ENCODE measurements around the gene TIMM13.
"Not testable (repeated sequence)": the region's sequence is repeated elsewhere in the genome, so short reads cannot be mapped to it uniquely, and the experiment has no call there.

TIMM13 gene

GRCh38 chr19:2431318-2432055, 4.1 kb upstream of the TIMM13 start:
- no peak for DNase-seq (ENCODE audit: low read depth, low spot score)

- DNase-seq (ENCODE audit: low read depth, low spot score): no peak
Observed at GRCh38 chr19:2429917-2430535, 2.6 kb upstream of the TIMM13 start.

DNA sequence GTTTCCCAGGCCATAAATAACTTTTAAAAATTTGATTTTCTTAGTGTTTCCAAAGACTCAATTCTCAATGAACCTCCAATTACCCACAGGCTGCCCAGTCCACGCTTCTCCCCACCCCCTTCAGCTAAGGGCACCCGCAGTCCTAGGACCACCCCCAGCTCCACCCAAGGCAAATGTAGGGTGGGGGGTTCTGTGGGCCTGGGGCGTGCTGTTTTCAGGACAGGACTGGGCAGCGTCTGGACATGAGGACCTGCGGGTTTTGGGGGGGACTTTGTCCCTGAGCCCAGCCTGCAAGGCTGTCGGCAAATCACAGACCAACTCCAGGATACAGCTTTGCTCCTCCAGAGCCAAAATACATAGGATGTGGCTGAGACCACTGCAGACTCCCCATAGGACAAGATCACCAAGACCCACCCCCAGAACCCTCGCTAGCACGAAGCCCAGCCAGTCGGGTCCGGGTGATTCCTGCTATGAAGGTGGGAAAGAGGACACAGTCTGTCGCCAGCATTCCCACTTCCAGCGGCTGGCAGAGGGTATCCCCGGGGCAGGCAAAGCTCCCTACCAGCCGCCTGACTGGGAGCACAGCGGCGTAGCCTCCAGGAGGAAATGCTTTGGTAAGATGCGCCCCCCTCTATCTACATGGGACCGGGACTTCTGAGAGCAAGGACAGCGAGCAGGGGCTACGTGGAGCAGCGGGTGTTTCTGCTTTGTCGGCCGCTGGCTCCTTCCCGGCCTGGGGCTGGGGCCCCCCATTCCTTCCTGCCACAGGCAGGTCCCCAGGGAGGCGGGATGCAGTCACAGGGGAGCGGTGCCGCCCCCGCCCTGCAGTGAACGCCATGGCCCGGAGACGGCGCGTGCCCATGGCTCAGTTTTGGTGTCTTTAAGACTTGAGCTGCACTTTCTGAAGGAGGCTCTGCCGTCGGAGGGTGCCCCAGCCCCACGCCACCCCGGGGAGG, 1.6 kb upstream of the TIMM13 start:
- DNase-seq (ENCODE audit: low read depth, low spot score): no peak

DNA sequence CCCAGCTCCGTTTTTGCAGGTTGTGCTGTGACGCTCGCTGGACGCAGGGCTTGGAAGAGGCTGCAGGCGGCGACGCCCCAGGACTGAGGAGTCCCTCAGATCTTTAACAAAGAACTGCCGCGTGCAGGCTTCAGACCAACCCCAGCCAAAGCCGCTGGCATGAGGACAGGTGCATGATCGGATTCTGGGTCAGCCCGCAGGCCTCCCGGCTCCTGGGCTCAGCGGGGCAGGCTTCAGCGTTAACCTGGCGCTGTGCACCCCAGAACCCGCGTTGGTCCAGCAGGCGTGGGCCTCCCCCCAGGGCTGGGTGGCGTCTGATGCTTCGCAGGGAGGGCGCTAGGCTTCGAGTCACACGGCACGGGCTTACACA, 920 bp upstream of the TIMM13 start:
- no peak for DNase-seq (ENCODE audit: low read depth, low spot score)

DNA sequence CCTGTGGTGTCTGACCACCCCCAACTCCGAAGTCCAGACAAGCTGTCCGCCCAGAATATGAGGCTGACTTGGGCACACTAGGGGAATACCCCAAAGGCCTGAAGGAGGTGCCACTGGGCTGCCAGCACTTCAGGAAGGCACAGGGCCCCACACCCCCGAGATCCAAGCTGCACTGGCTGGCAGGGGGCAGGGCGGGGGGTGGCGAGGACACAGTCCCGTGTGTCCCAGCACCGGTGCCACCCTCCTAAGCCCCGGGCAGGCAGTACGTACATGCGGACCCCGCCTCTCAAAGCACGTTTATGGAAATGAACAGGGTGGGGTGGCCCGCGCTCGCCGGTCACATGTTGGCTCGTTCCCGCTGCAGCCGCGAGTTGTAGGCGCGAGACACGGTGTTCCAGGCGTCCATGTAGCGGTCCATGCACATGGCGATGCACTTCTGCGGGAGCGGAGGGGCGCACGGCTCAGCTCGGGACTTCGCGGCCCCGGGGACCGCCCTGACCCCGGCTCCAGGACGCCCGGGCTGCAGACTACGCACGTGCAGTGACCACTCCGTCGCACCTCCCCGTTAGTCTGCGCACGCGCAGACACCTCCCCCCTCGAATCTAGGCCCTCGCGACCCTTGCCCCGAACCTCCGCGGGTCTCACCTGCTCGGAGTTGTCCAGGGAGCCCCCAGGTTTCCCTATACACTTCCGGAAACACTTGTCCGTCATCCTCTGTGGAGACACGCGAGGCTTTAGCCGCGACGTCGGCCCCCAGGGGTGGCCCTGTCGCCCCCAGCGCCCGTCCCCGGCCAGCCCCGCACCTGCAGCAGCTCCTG, 566 bp downstream of the TIMM13 start:
- DNase-seq (ENCODE audit: low read depth, low spot score): no peak

- no peak for DNase-seq (ENCODE audit: low read depth, low spot score)
Observed at GRCh38 chr19:2425622-2426581, 1.5 kb downstream of the TIMM13 start.

DNA sequence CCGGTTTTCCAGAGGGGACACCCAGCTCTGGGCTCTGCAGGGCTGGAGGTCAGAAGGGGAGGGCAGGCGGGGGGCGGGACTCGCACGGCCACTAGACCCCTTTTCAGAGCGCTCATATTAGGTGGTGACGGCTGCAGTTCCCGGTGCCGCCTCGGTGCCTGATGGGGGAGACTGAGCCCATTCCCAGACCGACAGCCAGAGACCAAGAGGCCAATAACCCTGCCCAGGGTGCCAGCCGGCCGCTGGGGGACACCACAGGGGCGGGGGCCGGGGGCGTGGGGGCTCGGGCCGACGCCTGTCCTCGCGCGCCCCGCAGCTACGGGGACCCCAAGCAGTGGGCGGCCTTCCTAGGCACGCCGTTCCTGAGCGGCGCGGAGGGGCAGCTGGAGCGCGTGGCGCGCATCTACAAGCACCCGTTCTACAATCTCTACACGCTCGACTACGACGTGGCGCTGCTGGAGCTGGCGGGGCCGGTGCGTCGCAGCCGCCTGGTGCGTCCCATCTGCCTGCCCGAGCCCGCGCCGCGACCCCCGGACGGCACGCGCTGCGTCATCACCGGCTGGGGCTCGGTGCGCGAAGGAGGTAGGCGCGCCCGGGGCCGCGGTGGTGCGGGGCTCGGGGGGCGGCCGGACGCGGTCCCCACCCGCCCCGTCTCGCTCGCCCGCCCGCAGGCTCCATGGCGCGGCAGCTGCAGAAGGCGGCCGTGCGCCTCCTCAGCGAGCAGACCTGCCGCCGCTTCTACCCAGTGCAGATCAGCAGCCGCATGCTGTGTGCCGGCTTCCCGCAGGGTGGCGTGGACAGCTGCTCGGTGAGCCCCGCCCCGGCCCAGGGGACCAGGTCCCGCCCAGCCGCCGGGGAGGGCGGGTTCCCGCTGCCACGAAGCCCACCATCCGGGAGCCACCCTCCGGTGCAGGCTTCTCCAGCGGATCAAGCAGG, 2.4 kb downstream of the TIMM13 start:
- no peak for DNase-seq (ENCODE audit: low read depth, low spot score)

- no peak for DNase-seq (ENCODE audit: low read depth, low spot score)
Observed at GRCh38 chr19:2423915-2424685, 3.3 kb downstream of the TIMM13 start.

- no peak for DNase-seq (ENCODE audit: low read depth, low spot score)
Observed at GRCh38 chr19:2423071-2423914, 4.1 kb downstream of the TIMM13 start.

DNA sequence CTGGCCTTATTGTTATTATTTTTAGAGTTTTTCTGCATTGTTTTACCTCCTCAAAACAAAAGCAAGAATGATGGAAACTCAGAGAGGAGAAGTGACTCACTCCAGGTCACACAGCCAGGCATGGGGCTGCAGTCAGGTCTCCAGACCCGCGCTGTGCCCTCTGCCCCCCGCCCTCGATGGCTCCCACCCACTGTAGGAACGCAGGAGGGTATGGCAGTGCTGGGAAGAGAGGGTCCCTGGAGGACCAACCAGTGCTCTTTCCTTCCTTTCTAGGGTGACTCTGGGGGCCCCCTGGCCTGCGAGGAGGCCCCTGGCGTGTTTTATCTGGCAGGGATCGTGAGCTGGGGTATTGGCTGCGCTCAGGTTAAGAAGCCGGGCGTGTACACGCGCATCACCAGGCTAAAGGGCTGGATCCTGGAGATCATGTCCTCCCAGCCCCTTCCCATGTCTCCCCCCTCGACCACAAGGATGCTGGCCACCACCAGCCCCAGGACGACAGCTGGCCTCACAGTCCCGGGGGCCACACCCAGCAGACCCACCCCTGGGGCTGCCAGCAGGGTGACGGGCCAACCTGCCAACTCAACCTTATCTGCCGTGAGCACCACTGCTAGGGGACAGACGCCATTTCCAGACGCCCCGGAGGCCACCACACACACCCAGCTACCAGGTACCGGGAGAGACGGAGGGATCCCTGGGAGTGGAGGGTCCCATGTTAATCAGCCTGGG, 5.6 kb downstream of the TIMM13 start:
- no peak for DNase-seq (ENCODE audit: low read depth, low spot score)

- DNase-seq (ENCODE audit: low read depth, low spot score): no peak
Observed at GRCh38 chr19:2420490-2420889, 6.9 kb downstream of the TIMM13 start.

- DNase-seq (ENCODE audit: low read depth, low spot score): no peak
Observed at GRCh38 chr19:2419754-2420153, 7.6 kb downstream of the TIMM13 start.

GRCh38 chr19:2417881-2418406, 9.4 kb downstream of the TIMM13 start:
- DNase-seq (ENCODE audit: low read depth, low spot score): no peak

DNA sequence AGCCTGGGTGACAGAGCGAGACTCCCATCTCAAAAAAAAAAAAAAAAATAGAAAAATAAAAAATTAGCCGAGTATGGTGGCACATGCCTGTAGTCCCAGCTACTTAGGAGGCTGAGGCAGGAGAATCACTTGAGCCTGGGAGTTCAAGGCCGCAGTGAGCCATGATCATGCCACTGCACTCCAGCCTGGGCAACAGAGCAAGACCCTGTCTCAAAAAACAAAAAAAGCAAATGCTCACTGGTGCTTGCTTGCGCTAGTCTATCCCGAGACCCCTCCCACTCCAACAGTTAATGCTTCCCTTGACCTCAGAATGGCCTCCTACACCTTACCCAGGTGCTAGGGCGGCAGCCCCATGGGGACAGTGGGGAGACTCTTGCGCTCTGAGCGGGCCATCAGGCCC, 9.9 kb downstream of the TIMM13 start:
- not testable (repeated sequence) for DNase-seq (ENCODE audit: low read depth, low spot score)

GRCh38 chr19:2416321-2417097, 10.9 kb downstream of the TIMM13 start:
- DNase-seq (ENCODE audit: low read depth, low spot score): no peak

DNA sequence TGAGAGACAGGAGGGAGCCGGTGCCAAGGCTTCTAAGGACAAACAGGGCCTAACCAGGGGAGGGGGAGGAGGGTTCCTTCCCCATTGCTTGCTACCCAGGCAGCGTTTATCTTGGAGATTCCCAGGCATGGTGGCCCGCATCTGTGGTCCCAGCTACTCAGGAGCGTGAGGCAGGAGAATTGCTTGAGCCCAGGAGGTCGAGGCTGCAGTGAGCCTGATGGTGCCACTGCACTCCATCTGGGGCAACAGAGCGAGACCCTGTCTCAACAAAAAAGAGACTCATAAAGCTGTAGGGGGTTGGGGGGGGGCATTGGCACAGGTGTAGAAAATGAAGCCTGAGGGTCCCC, 11.4 kb downstream of the TIMM13 start:
- DNase-seq (ENCODE audit: low read depth, low spot score): no peak

Data from activated CD4-positive, CD25-positive, alpha-beta regulatory T cell treated with anti-CD3 and anti-CD28 coated beads, Interleukin-2, amount 50 U/mL, for 16 hours (primary cell).